ENCODE measurements around the gene PDZRN3. TPM values are rescaled to one million over a fixed set of nuclear protein-coding genes. Genes with fewer than 3 reads are reported as not detected.

Gene PDZRN3
- total and polyA plus RNA-seq, 2 of the 13 experiments (the other 11 are each of a cell fraction or from before 2014, with no cell fraction given), result not detected

DNA sequence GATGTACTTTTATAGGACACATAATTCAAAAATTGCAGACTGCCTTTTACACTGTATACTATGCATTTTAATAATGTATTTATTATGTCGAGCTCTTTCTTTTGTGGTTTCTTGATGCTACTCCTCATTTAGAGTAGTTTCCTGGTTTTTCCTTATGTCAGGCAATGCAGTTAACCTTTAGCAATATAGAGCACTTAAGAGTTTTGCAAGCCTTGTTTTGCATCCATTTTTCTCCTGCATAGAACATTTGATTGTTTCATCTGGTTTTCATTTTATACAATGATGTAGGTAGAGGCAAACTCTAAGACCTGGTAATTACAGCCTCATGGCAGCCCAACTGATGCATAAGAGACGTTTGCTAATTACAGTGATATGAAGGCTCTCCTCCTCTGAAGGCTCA lies 86.3 kb downstream of the PDZRN3 start:
- in situ Hi-C loops (cut with HindIII; ENCODE audit: extremely low pct_ligation_motif_present, low pct_unique_long_range_greater_than_20kb), result no loop called here
- CTCF ChIA-PET (ENCODE audit: low intra/inter-chr PET ratio, low total read pairs), result no interaction called here
- 3% methylated on average over 2 of the region's 2 CpGs for WGBS (ENCODE audit: low lambda C conversion rate)

More for the DNA sequence above, 86.3 kb downstream of the PDZRN3 start:
- H3K27me3 ChIP-seq (ENCODE audit: control insufficient read depth in 1 of 2, insufficient read depth in 2 of 2, low read length in 2 of 2), result no peaks in the 10 kb centered on the region
- no peak for DNase-seq (ENCODE audit: low spot score)
- TF ChIP-seq ZNF20 (CRISPR knock-in tag; IDR thresholded peaks at IDR 0.05) (no peak), SMAD1 (CRISPR knock-in tag; IDR thresholded peaks at IDR 0.05; ENCODE audit: borderline replicate concordance, low read depth) (no peak), ZNF350 (CRISPR knock-in tag; IDR thresholded peaks at IDR 0.05; ENCODE audit: borderline replicate concordance, low read depth) (no peak), HDAC2 (CRISPR knock-in tag; IDR thresholded peaks at IDR 0.05) (no peak), THYN1 (CRISPR knock-in tag; IDR thresholded peaks at IDR 0.05; ENCODE audit: borderline replicate concordance, low read depth) (no peak), MYNN (CRISPR knock-in tag; IDR thresholded peaks at IDR 0.05; ENCODE audit: low read depth) (no peak), SMARCC2 (IDR thresholded peaks at IDR 0.05) (no peak), ZNF230 (CRISPR knock-in tag; IDR thresholded peaks at IDR 0.05) (no peak), ZNF225 (CRISPR knock-in tag; IDR thresholded peaks at IDR 0.05) (no peak), ZNF569 (CRISPR knock-in tag; IDR thresholded peaks at IDR 0.05; ENCODE audit: borderline replicate concordance) (no peak), MAF1 (CRISPR knock-in tag; IDR thresholded peaks at IDR 0.05; ENCODE audit: borderline replicate concordance) (no peak), TOPORS (CRISPR knock-in tag; IDR thresholded peaks at IDR 0.05) (no peak), ZNF251 (CRISPR knock-in tag; IDR thresholded peaks at IDR 0.05) (no peak), ZNF766 (CRISPR knock-in tag; IDR thresholded peaks at IDR 0.05; ENCODE audit: borderline replicate concordance) (no peak), MAFG (CRISPR knock-in tag; IDR thresholded peaks at IDR 0.05) (no peak)
- TF ChIP-seq, protein P1, sequence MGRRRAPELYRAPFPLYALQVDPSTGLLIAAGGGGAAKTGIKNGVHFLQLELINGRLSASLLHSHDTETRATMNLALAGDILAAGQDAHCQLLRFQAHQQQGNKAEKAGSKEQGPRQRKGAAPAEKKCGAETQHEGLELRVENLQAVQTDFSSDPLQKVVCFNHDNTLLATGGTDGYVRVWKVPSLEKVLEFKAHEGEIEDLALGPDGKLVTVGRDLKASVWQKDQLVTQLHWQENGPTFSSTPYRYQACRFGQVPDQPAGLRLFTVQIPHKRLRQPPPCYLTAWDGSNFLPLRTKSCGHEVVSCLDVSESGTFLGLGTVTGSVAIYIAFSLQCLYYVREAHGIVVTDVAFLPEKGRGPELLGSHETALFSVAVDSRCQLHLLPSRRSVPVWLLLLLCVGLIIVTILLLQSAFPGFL (CRISPR knock-in tag; IDR thresholded peaks at IDR 0.05), result no peak
- TF ChIP-seq, protein P2, sequence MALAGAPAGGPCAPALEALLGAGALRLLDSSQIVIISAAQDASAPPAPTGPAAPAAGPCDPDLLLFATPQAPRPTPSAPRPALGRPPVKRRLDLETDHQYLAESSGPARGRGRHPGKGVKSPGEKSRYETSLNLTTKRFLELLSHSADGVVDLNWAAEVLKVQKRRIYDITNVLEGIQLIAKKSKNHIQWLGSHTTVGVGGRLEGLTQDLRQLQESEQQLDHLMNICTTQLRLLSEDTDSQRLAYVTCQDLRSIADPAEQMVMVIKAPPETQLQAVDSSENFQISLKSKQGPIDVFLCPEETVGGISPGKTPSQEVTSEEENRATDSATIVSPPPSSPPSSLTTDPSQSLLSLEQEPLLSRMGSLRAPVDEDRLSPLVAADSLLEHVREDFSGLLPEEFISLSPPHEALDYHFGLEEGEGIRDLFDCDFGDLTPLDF (CRISPR knock-in tag; IDR thresholded peaks at IDR 0.05), result no peak
- TF ChIP-seq, protein P3, sequence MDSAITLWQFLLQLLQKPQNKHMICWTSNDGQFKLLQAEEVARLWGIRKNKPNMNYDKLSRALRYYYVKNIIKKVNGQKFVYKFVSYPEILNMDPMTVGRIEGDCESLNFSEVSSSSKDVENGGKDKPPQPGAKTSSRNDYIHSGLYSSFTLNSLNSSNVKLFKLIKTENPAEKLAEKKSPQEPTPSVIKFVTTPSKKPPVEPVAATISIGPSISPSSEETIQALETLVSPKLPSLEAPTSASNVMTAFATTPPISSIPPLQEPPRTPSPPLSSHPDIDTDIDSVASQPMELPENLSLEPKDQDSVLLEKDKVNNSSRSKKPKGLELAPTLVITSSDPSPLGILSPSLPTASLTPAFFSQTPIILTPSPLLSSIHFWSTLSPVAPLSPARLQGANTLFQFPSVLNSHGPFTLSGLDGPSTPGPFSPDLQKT (CRISPR knock-in tag; IDR thresholded peaks at IDR 0.05; ENCODE audit: borderline replicate concordance), result no peak
- FAIRE-seq, result no peak
- H3K79me2 ChIP-seq (ENCODE audit: insufficient read depth, low read length), result no peaks in the 10 kb centered on the region
- H3K4me1 ChIP-seq (ENCODE audit: insufficient read depth, low read length), result no peaks in the 10 kb centered on the region
- BruUV-seq (replicated peaks), result no TSS peak
- ATAC-seq, result no peak
- H3K4me3 ChIP-seq (replicated peaks in 1 of 3; ENCODE audit: insufficient read depth in 1 of 3, low read depth in 2 of 3, low read length in 3 of 3), result no peak overlapping the region
- no peak overlapping the region for H3K4me2 ChIP-seq (ENCODE audit: low read depth, low read length)
- no peaks in the 10 kb centered on the region for H3K36me3 ChIP-seq (replicated peaks in 1 of 2; ENCODE audit: control insufficient read depth in 1 of 2, insufficient read depth in 2 of 2, low read length in 2 of 2)
- POLR2A ChIA-PET, result no interaction called here
- H2AFZ ChIP-seq (ENCODE audit: low read length), result no peak overlapping the region
- no peaks in the 10 kb centered on the region for H3K9me3 ChIP-seq (ENCODE audit: low read length)
- H3K9ac ChIP-seq (ENCODE audit: insufficient read depth, low read depth, low read length), result no peak overlapping the region
- intact Hi-C loops (cut with micrococcal nuclease; ENCODE audit: unreplicated experiment), result no loop called here
- H4K20me1 ChIP-seq (ENCODE audit: insufficient read depth, low read length), result no peaks in the 10 kb centered on the region
- H3K27ac ChIP-seq (ENCODE audit: extremely low read length, insufficient read depth, low read length), result no peak overlapping the region

Measured in HepG2 (cell line).